ENCODE results near the gene CNNM4. TPM values are rescaled to one million over a fixed set of nuclear protein-coding genes. Genes with fewer than 3 reads are reported as not detected.

Gene CNNM4
- total and polyA plus RNA-seq, 2 of the 4 experiments (the other 2 are of a cell fraction), result 2.0 to 4.1 TPM

DNA sequence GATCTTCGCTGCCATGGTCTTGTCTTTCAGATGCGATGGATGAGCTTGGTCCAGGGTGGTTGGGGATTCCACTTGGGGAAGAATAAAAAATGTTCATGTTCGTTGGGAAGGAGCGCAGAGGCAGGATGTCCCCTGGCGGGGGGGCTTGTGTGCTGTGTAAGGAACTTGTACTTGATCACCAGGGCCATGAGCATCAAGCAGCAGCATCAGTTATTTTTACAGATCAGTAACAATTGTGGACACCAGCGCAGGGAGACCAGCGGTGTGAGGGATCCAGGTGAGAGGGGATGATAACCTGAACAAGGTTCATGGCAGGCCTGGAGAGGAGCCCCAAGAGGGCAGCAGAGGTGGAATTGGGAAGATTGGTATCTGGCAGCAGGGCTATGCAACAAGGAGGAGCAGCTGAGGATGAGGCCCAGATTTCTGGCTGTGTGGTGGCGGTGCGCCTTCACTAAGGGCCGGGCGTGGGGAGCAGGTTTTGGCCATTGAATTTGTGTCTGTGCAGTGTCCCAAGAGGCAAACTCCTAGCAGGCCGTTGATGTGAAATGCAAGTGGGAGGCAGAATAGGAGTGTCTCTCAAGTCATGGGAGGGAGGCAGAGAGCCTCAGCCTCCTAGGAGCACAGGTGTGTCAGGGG, 59.3 kb downstream of the CNNM4 start:
- Histone ChIP-seq H3K4ac (ENCODE audit: low read depth, low read length) (no peak overlapping the region), H3K27me3 (ENCODE audit: control insufficient read depth, insufficient read depth, low read length) (no peaks in the 10 kb centered on the region), H2BK5ac (ENCODE audit: low read depth, low read length, poor library complexity, severe bottlenecking) (no peak overlapping the region), H3K4me3 (ENCODE audit: insufficient read depth, low read depth, low read length) (no peak overlapping the region), H3K4me2 (ENCODE audit: low read depth, low read length) (no peak overlapping the region), H3K27ac (ENCODE audit: insufficient read depth, low read length) (no peak overlapping the region), H4K91ac (ENCODE audit: insufficient read depth, low read depth, low read length) (no peak overlapping the region), H3K79me1 (ENCODE audit: low read depth in 1 of 2, low read length in 2 of 2) (peaks cover 23 to 61% of the 10 kb centered on the region in 2 experiments), H2AFZ (replicated peaks; ENCODE audit: low read length, poor library complexity) (no peak overlapping the region), H3K9me3 (ENCODE audit: control insufficient read depth, insufficient read depth, low read length) (no peaks in the 10 kb centered on the region), H3K14ac (replicated peaks; ENCODE audit: low read depth, low read length) (no peak overlapping the region), H2AK9ac (replicated peaks; ENCODE audit: low read depth, low read length, poor library complexity) (no peak overlapping the region), H3K4me1 (ENCODE audit: control insufficient read depth, insufficient read depth, low read length) (peaks cover 14% of the 10 kb centered on the region), H3K9ac (ENCODE audit: low read depth, low read length) (no peak overlapping the region), H2BK15ac (ENCODE audit: low read depth, low read length) (no peak overlapping the region), H4K8ac (ENCODE audit: low read depth in 2 of 2, low read length in 2 of 2) (no peak overlapping the region), H3K23ac (ENCODE audit: low read depth, low read length) (no peak overlapping the region), H3K18ac (ENCODE audit: low read depth, low read length) (no peak overlapping the region), H4K20me1 (ENCODE audit: insufficient read depth, low read length) (peaks cover 59% of the 10 kb centered on the region), H3K9me1 (ENCODE audit: insufficient read depth, low read length) (peaks cover 18% of the 10 kb centered on the region), H2AK5ac (ENCODE audit: low read depth, low read length) (no peak overlapping the region; the same call in 1 of the 2 replicates), H4K5ac (ENCODE audit: low read depth, low read length) (no peak overlapping the region), H2BK120ac (ENCODE audit: low read depth, low read length) (no peak overlapping the region), H2BK20ac (ENCODE audit: low read depth, low read length) (no peak overlapping the region), H3K36me3 (ENCODE audit: control insufficient read depth, insufficient read depth, low read length) (peaks cover 7% of the 10 kb centered on the region; the same call in 1 of the 2 replicates), H3K56ac (ENCODE audit: extremely low read depth, insufficient read depth, low read length) (no peak overlapping the region)
- ChIA-PET CTCF (no interaction called here), POLR2A (ENCODE audit: unreplicated experiment) (no interaction called here)
- DNase-seq, result no peak
- no TSS peak for BruUV-seq (replicated peaks)
- 90% methylated on average over 6 of the region's 12 CpGs; no CpG with 5 or more reads in 1 of the 2 experiments for WGBS, 2 experiments (ENCODE audit: extremely low coverage in 2 of 2, insufficient read length in 1 of 2)
- dilution Hi-C loops (cut with HindIII; ENCODE audit: low sequenced_read_pairs, unreplicated experiment) (no loop called here), intact Hi-C loops (cut with micrococcal nuclease) (no loop called here), in situ Hi-C loops (cut with MboI; ENCODE audit: low sequenced_read_pairs) (no loop called here)
- no peak for TF ChIP-seq RAD21 (IDR thresholded peaks at IDR 0.05; ENCODE audit: low read length)
- TF ChIP-seq CHD1 (IDR thresholded peaks at IDR 0.05; ENCODE audit: low read depth, low read length), result no peak
- TF ChIP-seq NFE2L2 (IDR thresholded peaks at IDR 0.05; ENCODE audit: low read depth, low read length), result no peak
- TF ChIP-seq POLR2A (IDR thresholded peaks at IDR 0.05; ENCODE audit: low read depth, low read length), result no peak
- no peak for TF ChIP-seq MAFK (IDR thresholded peaks at IDR 0.05; ENCODE audit: low read depth, low read length)
- TF ChIP-seq RFX5 (IDR thresholded peaks at IDR 0.05; ENCODE audit: low read depth, low read length), result no peak
- no peak for TF ChIP-seq BHLHE40 (IDR thresholded peaks at IDR 0.05; ENCODE audit: low read depth, low read length)
- TF ChIP-seq SMC3 (IDR thresholded peaks at IDR 0.05; ENCODE audit: low read depth, low read length), result no peak
- TF ChIP-seq FOS (IDR thresholded peaks at IDR 0.05; ENCODE audit: low read depth, low read length), result no peak
- TF ChIP-seq, protein P1, sequence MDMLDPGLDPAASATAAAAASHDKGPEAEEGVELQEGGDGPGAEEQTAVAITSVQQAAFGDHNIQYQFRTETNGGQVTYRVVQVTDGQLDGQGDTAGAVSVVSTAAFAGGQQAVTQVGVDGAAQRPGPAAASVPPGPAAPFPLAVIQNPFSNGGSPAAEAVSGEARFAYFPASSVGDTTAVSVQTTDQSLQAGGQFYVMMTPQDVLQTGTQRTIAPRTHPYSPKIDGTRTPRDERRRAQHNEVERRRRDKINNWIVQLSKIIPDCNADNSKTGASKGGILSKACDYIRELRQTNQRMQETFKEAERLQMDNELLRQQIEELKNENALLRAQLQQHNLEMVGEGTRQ (IDR thresholded peaks at IDR 0.05; ENCODE audit: low read depth, low read length), result no peak
- no peak for TF ChIP-seq MXI1 (IDR thresholded peaks at IDR 0.05; ENCODE audit: borderline replicate concordance, low read depth, low read length)
- no peak for TF ChIP-seq MAZ (IDR thresholded peaks at IDR 0.05; ENCODE audit: borderline replicate concordance, low read depth, low read length)
- TF ChIP-seq, protein P2, sequence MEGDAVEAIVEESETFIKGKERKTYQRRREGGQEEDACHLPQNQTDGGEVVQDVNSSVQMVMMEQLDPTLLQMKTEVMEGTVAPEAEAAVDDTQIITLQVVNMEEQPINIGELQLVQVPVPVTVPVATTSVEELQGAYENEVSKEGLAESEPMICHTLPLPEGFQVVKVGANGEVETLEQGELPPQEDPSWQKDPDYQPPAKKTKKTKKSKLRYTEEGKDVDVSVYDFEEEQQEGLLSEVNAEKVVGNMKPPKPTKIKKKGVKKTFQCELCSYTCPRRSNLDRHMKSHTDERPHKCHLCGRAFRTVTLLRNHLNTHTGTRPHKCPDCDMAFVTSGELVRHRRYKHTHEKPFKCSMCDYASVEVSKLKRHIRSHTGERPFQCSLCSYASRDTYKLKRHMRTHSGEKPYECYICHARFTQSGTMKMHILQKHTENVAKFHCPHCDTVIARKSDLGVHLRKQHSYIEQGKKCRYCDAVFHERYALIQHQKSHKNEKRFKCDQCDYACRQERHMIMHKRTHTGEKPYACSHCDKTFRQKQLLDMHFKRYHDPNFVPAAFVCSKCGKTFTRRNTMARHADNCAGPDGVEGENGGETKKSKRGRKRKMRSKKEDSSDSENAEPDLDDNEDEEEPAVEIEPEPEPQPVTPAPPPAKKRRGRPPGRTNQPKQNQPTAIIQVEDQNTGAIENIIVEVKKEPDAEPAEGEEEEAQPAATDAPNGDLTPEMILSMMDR (conservative IDR thresholded peaks at IDR 0.05; ENCODE audit: low read depth, low read length), result no peak
- no peak for TF ChIP-seq RCOR1 (IDR thresholded peaks at IDR 0.05; ENCODE audit: insufficient replicate concordance, low read length)
- TF ChIP-seq, protein P3, sequence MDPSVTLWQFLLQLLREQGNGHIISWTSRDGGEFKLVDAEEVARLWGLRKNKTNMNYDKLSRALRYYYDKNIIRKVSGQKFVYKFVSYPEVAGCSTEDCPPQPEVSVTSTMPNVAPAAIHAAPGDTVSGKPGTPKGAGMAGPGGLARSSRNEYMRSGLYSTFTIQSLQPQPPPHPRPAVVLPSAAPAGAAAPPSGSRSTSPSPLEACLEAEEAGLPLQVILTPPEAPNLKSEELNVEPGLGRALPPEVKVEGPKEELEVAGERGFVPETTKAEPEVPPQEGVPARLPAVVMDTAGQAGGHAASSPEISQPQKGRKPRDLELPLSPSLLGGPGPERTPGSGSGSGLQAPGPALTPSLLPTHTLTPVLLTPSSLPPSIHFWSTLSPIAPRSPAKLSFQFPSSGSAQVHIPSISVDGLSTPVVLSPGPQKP (IDR thresholded peaks at IDR 0.05; ENCODE audit: borderline replicate concordance, low read depth, low read length), result no peak
- TF ChIP-seq CEBPB (IDR thresholded peaks at IDR 0.05; ENCODE audit: low read depth, low read length), result no peak
- no peak for ATAC-seq (ENCODE audit: low read depth)
